Aorta (tissue), 5 donors: ENCODE measurements around the gene PTBP3. TPM values are rescaled to one million over a fixed set of nuclear protein-coding genes. Genes with fewer than 3 reads are reported as not detected.

ENCODE experiments used
- ATAC-seq: fragments of 200-7000 bp; cut with Tn5 transposase; one replicate; pipeline ENCODE4 v1.9.1; 2022; ENCODE audit warnings: moderate library complexity; ENCODE audit not compliant: low FRiP score
- DNase-seq, 2 donors: peaks; one replicate each; pipeline ENCODE4 v3.0.0-alpha.2; 2020
- H3K27ac ChIP-seq, 2 donors: one replicate each; pipeline ENCODE4 v1.5.1; 2013; ENCODE audit warnings: low read length in 2 of 2, mild to moderate bottlenecking in 2 of 2, moderate library complexity in 2 of 2, control low read depth in 1 of 2, inconsistent platforms in 1 of 2, low read depth in 1 of 2
- H3K27me3 ChIP-seq, 2 donors: one replicate each; pipeline ENCODE4 v1.6.1; 2013; ENCODE audit warnings: control low read depth in 1 of 2, low read length in 1 of 2, mild to moderate bottlenecking in 1 of 2, moderate library complexity in 1 of 2; ENCODE audit not compliant: insufficient read depth in 2 of 2, control insufficient read depth in 1 of 2
- H3K36me3 ChIP-seq, 2 donors: one replicate each; pipeline ENCODE4 v1.6.1; 2013; ENCODE audit warnings: control low read depth in 1 of 2, low read length in 1 of 2, mild to moderate bottlenecking in 1 of 2; ENCODE audit not compliant: insufficient read depth in 2 of 2, control insufficient read depth in 1 of 2
- H3K4me1 ChIP-seq, 2 donors: one replicate each; pipeline ENCODE4 v1.6.1; 2013; ENCODE audit warnings: low read length in 2 of 2, control low read depth in 1 of 2, mild to moderate bottlenecking in 1 of 2, moderate library complexity in 1 of 2; ENCODE audit not compliant: insufficient read depth in 2 of 2, control insufficient read depth in 1 of 2
- H3K4me3 ChIP-seq, 2 donors: one replicate each; pipeline ENCODE4 v1.5.1; 2013; ENCODE audit warnings: low read length in 2 of 2, control low read depth in 1 of 2, mild to moderate bottlenecking in 1 of 2
- H3K9me3 ChIP-seq: one replicate; pipeline ENCODE4 v1.6.1; 2013; ENCODE audit warnings: mild to moderate bottlenecking, low read length; ENCODE audit not compliant: control insufficient read depth
- WGBS, 2 donors: extraction: QIAGEN DNeasy Blood & Tissue Kit; methylation state at CpG; one replicate each; pipeline ENCODE4 v1.1.7; 2013; 5-methylcytosine and 5-hydroxymethylcytosine counted together
- intact Hi-C, 2 donors: fragments of 100-400 bp; cut with DNase I; formaldehyde crosslinking; loops; one replicate each; pipeline versions ENCODE4 v1.14.2 to v1.15.0; 2022
- polyA plus RNA-seq, 2 donors: library from polyadenylated mRNA; stranded (reverse); fragments of 200-250 nt; gene quantifications; one replicate each; pipeline ENCODE4 v1.2.3, GENCODE V29; 2013
- total RNA-seq, 2 donors: library from RNA; stranded (reverse); fragmentation: NEBNext Ultra II Directional; extraction: Animal tissue kit (Norgen Biotek cat#: 25700); gene quantifications; one replicate each; pipeline ENCODE4 v1.2.1, GENCODE V29; 2021
- donor health status: healthy with polysubstance abuse.
- donor health status: Bipolar disorder and iron deficiency.
- donor health status: DM: no; HTN: no; CAD: no.
- donor health status: DM: no; HTN: no; CAD: no.
- donor health status: DM: yes; HTN: yes; CAD: no.

Gene PTBP3
- total and polyA plus RNA-seq, 4 donors: 5.2 to 74.1 (median 26.3) TPM

DNA sequence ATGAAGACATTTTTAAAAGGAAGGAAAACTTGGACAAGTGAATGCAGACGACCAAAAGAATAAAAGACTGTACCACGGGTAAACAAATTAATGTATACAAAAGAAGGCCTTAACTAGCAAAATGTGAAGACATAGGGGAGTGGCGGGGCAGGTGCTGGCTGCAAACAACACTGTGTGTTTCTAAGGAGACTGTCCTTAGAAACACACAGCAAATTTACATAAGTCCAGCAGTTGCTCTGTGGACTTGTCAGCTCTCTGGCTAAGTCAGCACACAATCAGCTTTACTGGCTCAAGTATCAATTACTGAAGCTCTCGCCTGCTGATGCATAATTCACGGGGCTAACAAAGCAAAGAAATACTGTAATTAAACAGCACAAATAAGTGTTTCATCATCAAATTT lies 24.8 kb downstream of the PTBP3 start:
- no peaks in the 10 kb centered on the region for H3K27me3 ChIP-seq
- WGBS, 2 donors: 89 to 93% methylated on average over 5 of the region's 5 CpGs
- H3K4me3 ChIP-seq: no peak overlapping the region
- ATAC-seq (no peak), DNase-seq (no peak)
- H3K9me3 ChIP-seq: no peaks in the 10 kb centered on the region
- peaks cover 0 to 2% of the 10 kb centered on the region in 2 donors for H3K4me1 ChIP-seq
- intact Hi-C loops: no loop called here
- no peak overlapping the region for H3K27ac ChIP-seq
- H3K36me3 ChIP-seq: no peaks in the 10 kb centered on the region

DNA sequence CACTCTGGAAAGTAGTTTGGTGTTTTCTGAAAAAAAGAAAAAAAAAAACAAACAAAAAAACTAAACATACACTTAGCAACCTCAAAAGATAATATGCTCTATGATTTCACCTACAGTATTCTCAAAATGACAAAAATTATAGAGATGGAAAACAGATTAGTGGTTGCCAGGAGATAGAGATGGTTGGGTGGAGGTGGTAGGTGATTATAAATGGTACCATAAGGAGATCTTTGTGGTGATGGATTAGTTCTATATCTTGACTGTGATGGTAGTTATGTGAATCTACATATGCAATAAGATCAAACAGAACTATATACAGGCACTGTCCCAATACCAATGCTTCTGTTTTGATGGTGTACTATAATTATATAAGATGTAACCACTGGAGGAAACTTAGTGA lies 32.0 kb downstream of the PTBP3 start:
- no peaks in the 10 kb centered on the region for H3K4me1 ChIP-seq
- no peak for DNase-seq
- ATAC-seq: no peak
- H3K27me3 ChIP-seq: no peaks in the 10 kb centered on the region
- no peaks in the 10 kb centered on the region for H3K9me3 ChIP-seq
- intact Hi-C loops: no loop called here
- no peaks in the 10 kb centered on the region for H3K36me3 ChIP-seq
- no peak overlapping the region for H3K27ac ChIP-seq
- H3K4me3 ChIP-seq: no peak overlapping the region

DNA sequence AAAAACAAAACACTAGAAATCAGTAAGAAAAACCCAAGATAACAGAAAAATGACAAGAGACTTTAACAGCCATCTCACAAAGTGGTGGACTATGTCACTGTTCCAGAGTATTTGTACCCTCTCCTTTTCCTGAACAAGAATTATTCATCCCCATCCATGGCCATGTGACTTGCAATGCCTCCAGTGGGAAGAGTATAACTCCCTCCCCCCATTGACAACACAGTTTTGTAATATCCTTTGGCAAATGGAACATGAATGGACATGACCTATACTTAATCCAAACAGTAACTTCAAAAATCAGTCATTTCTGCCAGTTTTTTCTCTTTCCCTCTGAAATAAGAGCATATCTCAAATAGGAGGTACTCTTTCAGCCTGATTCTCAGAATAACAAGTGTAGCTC lies 33.9 kb downstream of the PTBP3 start:
- no peak overlapping the region for H3K4me3 ChIP-seq
- no peaks in the 10 kb centered on the region for H3K27me3 ChIP-seq
- H3K36me3 ChIP-seq: no peaks in the 10 kb centered on the region
- ATAC-seq: peak; percentile 63
- H3K9me3 ChIP-seq: no peaks in the 10 kb centered on the region
- intact Hi-C loops: no loop called here
- no peaks in the 10 kb centered on the region for H3K4me1 ChIP-seq
- H3K27ac ChIP-seq: no peak overlapping the region
- DNase-seq: no peak

DNA sequence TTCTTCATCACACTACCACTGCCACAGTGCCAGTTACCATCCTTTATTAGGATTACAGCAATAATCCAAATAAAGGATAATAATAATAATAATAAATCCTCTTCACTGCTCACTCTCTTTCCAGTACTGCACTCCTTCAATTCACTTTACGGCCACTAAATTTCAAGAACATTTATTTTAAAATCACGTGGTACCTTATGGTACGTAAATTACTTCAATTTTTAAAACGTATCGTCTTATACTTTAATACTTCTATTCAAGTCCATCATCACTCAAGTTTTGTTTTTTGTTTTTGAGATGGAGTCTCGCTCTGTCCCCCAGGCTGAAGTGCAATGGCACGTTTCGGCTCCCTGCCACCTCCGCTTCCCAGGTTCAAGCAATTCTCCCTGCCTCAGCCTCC lies 36.5 kb downstream of the PTBP3 start:
- Histone ChIP-seq H3K36me3 (no peaks in the 10 kb centered on the region), H3K27me3 (no peaks in the 10 kb centered on the region), H3K27ac (no peak overlapping the region), H3K4me3 (no peak overlapping the region), H3K4me1 (no peaks in the 10 kb centered on the region), H3K9me3 (no peaks in the 10 kb centered on the region)
- ATAC-seq: no peak
- intact Hi-C loops: no loop called here
- WGBS, 2 donors: 87 to 98% methylated on average over 9 of the region's 9 CpGs
- DNase-seq: no peak

DNA sequence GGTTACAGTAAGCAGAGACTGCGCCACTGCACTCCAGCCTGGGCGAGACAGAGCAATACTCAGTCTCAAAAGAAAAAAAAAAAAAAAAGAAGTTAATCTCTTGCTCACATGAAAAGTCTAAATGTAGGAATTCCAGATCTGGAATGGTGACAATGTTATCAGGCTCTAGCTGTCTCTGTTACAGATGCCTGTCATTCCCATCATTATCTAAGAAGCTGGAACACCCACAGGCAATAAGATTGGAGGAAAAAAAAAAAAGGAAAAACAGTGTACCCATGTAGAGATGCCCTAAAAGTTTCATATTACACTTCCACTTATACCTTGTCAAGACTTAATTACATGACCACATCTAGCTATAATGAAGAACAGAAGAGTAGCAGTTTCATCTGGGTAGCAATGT lies 38.2 kb downstream of the PTBP3 start:
- no peaks in the 10 kb centered on the region for H3K4me1 ChIP-seq
- DNase-seq: no peak
- intact Hi-C loops: no loop called here
- no peaks in the 10 kb centered on the region for H3K36me3 ChIP-seq
- 95 to 98% methylated on average over 2 of the region's 2 CpGs for WGBS, 2 donors
- no peak overlapping the region for H3K4me3 ChIP-seq
- no peak for ATAC-seq
- no peaks in the 10 kb centered on the region for H3K27me3 ChIP-seq
- H3K27ac ChIP-seq: no peak overlapping the region
- H3K9me3 ChIP-seq: no peaks in the 10 kb centered on the region

DNA sequence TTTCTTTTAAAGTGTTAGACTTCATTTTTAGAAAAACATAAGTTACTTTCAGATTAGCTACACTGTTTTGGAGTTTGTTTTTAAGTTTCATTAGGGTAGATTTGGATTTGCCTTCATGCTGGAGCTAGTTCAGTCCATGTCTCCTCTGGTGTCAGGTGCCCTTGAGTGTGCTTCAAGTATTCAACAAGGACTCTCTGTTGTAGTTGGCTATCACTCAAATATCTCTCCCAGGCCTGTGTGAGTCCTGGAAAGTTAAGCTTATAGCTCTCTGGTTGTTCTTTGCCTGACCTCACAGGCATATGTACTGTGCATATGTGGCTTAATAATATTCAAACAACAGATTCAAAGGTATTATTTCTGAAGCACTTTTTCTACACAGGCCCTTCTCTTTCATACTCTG lies 45.4 kb downstream of the PTBP3 start:
- Histone ChIP-seq H3K27ac (no peak overlapping the region), H3K36me3 (no peaks in the 10 kb centered on the region), H3K27me3 (no peaks in the 10 kb centered on the region), H3K9me3 (no peaks in the 10 kb centered on the region), H3K4me3 (no peak overlapping the region), H3K4me1 (peaks cover 0 to 4% of the 10 kb centered on the region in 2 donors)
- intact Hi-C loops: no loop called here
- DNase-seq: no peak
- no peak for ATAC-seq

DNA sequence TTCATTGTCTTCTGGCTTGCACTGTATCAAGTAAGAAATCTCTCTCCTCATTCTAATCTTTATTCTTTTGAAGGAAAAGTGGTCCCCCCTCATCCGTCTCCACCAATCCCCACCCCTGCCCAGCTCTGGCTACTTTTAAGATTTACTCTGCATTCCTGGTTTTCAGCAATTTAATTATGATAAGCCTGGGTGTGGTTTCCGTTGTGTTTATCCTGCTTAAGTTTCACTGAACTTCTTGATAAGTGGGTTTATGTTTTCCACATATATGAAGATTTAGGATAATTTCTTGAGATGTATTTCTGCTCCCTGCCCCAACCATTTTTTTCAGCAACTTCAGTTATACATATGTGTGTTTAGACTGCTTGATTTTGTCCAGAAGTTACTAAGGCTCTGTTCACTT lies 46.5 kb downstream of the PTBP3 start:
- intact Hi-C loops: no loop called here
- H3K36me3 ChIP-seq: no peaks in the 10 kb centered on the region
- ATAC-seq (no peak), DNase-seq (no peak)
- peaks cover 0 to 4% of the 10 kb centered on the region in 2 donors for H3K4me1 ChIP-seq
- no peak overlapping the region for H3K4me3 ChIP-seq
- 85 to 86% methylated on average over 2 of the region's 2 CpGs for WGBS, 2 donors
- no peaks in the 10 kb centered on the region for H3K9me3 ChIP-seq
- H3K27ac ChIP-seq: no peak overlapping the region
- H3K27me3 ChIP-seq: no peaks in the 10 kb centered on the region

DNA sequence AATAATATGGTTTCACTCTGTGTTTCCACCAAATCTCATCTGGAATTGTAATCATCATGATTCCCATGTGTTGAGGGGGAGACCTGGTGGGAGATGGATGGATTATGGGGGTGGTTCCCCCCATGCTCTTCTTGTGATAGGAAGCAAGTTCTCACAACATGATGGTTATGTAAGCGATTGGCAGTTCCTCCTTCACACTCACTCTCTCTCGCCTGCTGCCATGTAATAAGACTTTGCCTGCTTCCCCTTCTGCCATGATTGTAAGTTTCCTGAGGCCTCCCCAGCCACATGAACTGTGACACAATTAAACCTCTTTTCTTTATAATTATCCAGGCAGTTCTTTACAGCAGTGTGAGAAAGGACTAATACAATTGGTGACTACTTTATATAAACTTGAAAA lies 48.4 kb downstream of the PTBP3 start:
- intact Hi-C loops: no loop called here
- no peak overlapping the region for H3K27ac ChIP-seq
- H3K9me3 ChIP-seq: no peaks in the 10 kb centered on the region
- ATAC-seq (peak; percentile 15), DNase-seq (no peak)
- 99 to 100% methylated on average over 2 of the region's 2 CpGs for WGBS, 2 donors
- no peaks in the 10 kb centered on the region for H3K27me3 ChIP-seq
- peaks cover 0 to 4% of the 10 kb centered on the region in 2 donors for H3K4me1 ChIP-seq
- no peaks in the 10 kb centered on the region for H3K36me3 ChIP-seq
- no peak overlapping the region for H3K4me3 ChIP-seq

DNA sequence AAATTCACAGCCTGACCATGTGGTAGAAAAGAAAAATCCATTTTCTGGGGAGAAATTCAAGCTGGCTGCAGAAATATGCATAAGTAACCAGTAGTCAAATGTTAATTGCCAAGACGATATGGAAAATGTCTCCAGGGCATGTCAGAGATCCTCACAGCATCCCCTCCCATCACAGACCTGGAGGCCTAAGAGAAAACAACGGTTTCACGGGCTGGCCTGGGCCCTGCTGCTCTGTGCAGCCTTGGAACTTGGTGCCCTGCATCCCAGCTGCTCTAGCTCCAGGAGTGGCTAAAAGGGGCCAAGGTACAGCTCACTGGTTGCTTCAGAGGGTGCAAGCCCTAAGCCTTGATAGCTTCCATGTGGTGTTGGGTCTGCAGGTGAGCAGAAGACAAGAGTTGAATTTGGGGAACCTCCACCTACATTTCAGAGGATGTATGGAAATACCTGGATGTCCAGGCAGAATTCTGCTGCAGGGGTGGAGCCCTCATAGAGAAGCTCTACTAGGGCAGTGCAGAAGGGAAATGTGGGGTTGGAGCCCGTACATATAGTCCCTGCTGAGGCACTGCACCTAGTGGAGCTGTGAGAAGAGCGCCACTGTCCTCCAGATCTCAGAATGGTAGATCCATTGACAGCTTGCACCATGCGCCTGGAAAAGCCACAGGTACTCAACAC lies 49.7 kb downstream of the PTBP3 start:
- 98 to 99% methylated on average over 6 of the region's 6 CpGs for WGBS, 2 donors

More for the DNA sequence above, 49.7 kb downstream of the PTBP3 start:
- Histone ChIP-seq H3K9me3 (no peaks in the 10 kb centered on the region), H3K27ac (no peak overlapping the region), H3K27me3 (no peaks in the 10 kb centered on the region), H3K4me3 (no peak overlapping the region), H3K4me1 (peaks cover 0 to 4% of the 10 kb centered on the region in 2 donors), H3K36me3 (no peaks in the 10 kb centered on the region)
- ATAC-seq (no peak), DNase-seq (no peak)
- intact Hi-C loops: no loop called here
